Measurements from ENCODE around the gene ANO2.

ANO2 gene

GRCh38 chr12:5945071-5946008, at the start of gene ANO2:
Gene ANO2 (minus strand): TSS chr12:5945259. CDS start chr12:5945217, 42 bp downstream.
- DNase-seq, result peak; percentile 83
- TF ChIP-seq CTCF (IDR thresholded peaks at IDR 0.05), result no peak
- peaks cover 83% of the 10 kb centered on the region for H3K27me3 Mint-ChIP-seq (ENCODE audit: low read depth, poor library complexity)
- peak within 1 kb of the TSS; percentile 85 for H3K4me3 Mint-ChIP-seq
- H3K27ac Mint-ChIP-seq, result no peak within 1 kb of the TSS
- H3K36me3 Mint-ChIP-seq (ENCODE audit: low read depth), result no peaks in the 10 kb centered on the region
- H3K4me1 Mint-ChIP-seq, result peaks cover 22% of the 10 kb centered on the region
- H3K9me3 Mint-ChIP-seq, result peaks cover 5% of the 10 kb centered on the region

- Mint-ChIP-seq H3K27ac (no peak overlapping the region), H3K36me3 (ENCODE audit: low read depth) (no peaks in the 10 kb centered on the region), H3K27me3 (ENCODE audit: low read depth, poor library complexity) (peaks cover 21% of the 10 kb centered on the region), H3K4me1 (peaks cover 28% of the 10 kb centered on the region), H3K4me3 (no peak overlapping the region), H3K9me3 (no peaks in the 10 kb centered on the region)
- no peak for DNase-seq
- TF ChIP-seq CTCF (IDR thresholded peaks at IDR 0.05), result no peak
Observed at GRCh38 chr12:5989621-5990020, 44.6 kb upstream of the ANO2 start.

- Mint-ChIP-seq H3K4me3 (no peak overlapping the region), H3K27me3 (ENCODE audit: low read depth, poor library complexity) (peaks cover 21% of the 10 kb centered on the region), H3K9me3 (no peaks in the 10 kb centered on the region), H3K36me3 (ENCODE audit: low read depth) (no peaks in the 10 kb centered on the region), H3K4me1 (peaks cover 28% of the 10 kb centered on the region), H3K27ac (no peak overlapping the region)
- DNase-seq, result peak; percentile 88
- TF ChIP-seq CTCF (IDR thresholded peaks at IDR 0.05), result peak; percentile 99
Observed at GRCh38 chr12:5988659-5989116, 43.6 kb upstream of the ANO2 start.

- no peak for DNase-seq
- H3K27ac Mint-ChIP-seq, result no peak overlapping the region
- peaks cover 28% of the 10 kb centered on the region for H3K4me1 Mint-ChIP-seq
- no peaks in the 10 kb centered on the region for H3K9me3 Mint-ChIP-seq
- no peaks in the 10 kb centered on the region for H3K36me3 Mint-ChIP-seq (ENCODE audit: low read depth)
- H3K4me3 Mint-ChIP-seq, result no peak overlapping the region
- TF ChIP-seq CTCF (IDR thresholded peaks at IDR 0.05), result no peak
- peaks cover 21% of the 10 kb centered on the region for H3K27me3 Mint-ChIP-seq (ENCODE audit: low read depth, poor library complexity)
Observed at GRCh38 chr12:5988088-5988487, 43.0 kb upstream of the ANO2 start.

- DNase-seq, result no peak
- H3K4me1 Mint-ChIP-seq, result peaks cover 28% of the 10 kb centered on the region
- peaks cover 21% of the 10 kb centered on the region for H3K27me3 Mint-ChIP-seq (ENCODE audit: low read depth, poor library complexity)
- no peak overlapping the region for H3K27ac Mint-ChIP-seq
- no peaks in the 10 kb centered on the region for H3K9me3 Mint-ChIP-seq
- H3K36me3 Mint-ChIP-seq (ENCODE audit: low read depth), result no peaks in the 10 kb centered on the region
- H3K4me3 Mint-ChIP-seq, result no peak overlapping the region
- no peak for TF ChIP-seq CTCF (IDR thresholded peaks at IDR 0.05)
Observed at GRCh38 chr12:5987573-5987972, 42.5 kb upstream of the ANO2 start.
